Activated effector memory CD4-positive, alpha-beta T cell treated with Interleukin-2 at 50 U/mL for 16 hours (primary cell): Measurements from ENCODE around the gene GOLGA8N.
"Not testable (repeated sequence)": the region's sequence is repeated elsewhere in the genome, so short reads cannot be mapped to it uniquely, and the experiment has no call there.

Source experiments
- DNase-seq: peaks from one replicate; pipeline ENCODE4 v3.0.0-alpha.2; 2020

GOLGA8N gene

GRCh38 chr15:32593151-32593550 lies at the start of gene GOLGA8N:
TSS of gene GOLGA8N (plus strand) at chr15:32593456.
- not testable (repeated sequence) for DNase-seq

DNA sequence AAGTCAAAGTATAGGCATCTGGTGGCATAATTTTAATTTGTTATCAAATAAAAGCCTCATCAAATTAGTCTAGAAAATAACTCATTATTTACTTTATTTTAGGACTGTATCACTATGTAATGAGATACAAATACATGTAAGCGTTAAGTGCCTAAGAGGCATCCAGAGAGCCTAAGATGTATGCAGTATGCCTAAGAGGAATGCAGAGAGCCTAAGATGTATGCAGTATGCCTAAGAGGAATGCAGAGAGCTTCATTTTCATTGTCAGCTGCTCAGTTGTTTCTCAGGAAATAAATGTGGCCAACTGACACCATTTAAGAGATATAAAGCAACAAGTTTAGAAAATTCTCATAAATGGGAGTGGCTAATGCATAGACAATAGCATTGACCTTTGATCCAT lies 49.8 kb upstream of the GOLGA8N start:
- not testable (repeated sequence) for DNase-seq

GRCh38 chr15:32545129-32545528 lies 48.1 kb upstream of the GOLGA8N start:
- DNase-seq = not testable (repeated sequence)

GRCh38 chr15:32554587-32554986 lies 38.7 kb upstream of the GOLGA8N start:
- not testable (repeated sequence) for DNase-seq

DNA sequence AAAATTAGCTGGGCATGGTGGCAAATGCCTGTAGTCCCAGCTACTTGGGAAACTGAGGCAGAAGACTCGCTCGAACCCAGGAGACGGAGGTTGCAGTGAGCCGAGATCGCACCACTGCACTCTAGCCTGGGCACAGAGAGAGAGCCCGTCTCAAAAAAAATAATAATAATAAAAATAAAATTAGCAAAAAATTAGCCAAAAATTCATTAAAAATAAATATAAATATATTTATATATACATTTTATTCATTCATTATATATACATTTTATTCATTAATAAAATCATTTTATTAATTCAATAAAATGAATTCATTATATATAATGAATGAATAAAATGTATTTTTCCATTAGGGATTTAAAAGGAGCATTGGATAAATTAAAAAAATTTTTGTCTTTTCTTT lies 31.1 kb upstream of the GOLGA8N start:
- not testable (repeated sequence) for DNase-seq

DNA sequence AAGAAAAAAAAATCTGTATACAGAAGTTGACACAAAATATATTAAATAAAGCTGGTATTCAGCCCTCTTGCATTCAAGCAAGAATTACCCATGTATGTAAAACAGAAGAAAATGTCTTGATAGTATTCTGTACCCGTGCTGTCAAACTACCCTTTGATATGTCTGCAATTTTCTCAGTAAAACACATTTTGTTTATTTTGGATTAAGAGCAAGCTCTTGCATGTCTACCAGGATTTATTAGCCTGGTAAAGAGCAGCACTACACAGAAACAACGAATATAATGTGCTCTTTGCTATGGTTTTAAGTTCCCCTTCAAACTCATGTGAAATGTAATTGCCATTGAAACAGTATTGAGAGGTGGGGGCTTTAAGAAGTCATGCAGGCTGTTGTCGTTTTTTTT lies 24.3 kb upstream of the GOLGA8N start:
- not testable (repeated sequence) for DNase-seq

- DNase-seq = not testable (repeated sequence)
Measured at GRCh38 chr15:32578482-32578881, 14.8 kb upstream of the GOLGA8N start.

DNA sequence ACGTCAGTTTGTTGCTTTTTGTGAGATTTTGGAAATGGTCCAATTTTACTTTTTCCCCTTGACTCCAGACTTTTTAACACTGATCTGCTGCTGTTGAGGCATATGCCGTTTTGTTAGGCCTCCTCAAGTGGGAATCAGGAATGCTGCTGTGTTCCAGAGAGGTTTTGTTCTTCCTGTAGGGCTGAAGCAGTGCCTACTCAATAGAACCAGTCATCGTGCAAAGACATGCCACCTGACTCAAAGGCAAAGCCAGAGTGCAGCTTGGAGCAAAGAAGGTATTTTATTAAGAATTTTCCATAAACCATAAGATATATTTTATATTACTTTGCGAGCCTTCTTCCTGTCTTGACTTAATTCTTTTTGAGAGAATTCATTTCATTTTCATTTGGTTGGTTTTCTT lies 7.4 kb upstream of the GOLGA8N start:
- not testable (repeated sequence) for DNase-seq

- not testable (repeated sequence) for DNase-seq
Measured at GRCh38 chr15:32609518-32609917, 16.3 kb downstream of the GOLGA8N start.

DNA sequence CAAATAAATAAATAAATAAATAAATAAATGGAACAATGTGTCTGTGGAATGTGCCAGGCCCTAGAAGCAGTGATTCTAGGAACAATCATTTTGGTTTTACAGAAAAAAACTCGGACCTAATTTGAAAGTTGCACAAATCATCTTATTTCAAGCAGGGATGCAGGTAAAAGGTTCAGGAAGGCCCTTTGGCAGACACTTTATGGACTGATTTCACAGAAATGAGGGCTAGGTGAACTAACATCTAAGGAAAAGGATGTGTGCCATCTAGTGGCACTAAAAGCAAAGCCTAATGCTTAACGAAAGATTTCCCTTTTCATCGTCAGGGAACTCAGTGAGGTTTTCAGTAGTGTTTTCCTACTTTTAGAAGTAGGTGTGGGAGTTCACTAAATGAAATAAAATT lies 17.5 kb downstream of the GOLGA8N start:
- not testable (repeated sequence) for DNase-seq

GRCh38 chr15:32614712-32615050 lies 21.4 kb downstream of the GOLGA8N start:
- not testable (repeated sequence) for DNase-seq

DNA sequence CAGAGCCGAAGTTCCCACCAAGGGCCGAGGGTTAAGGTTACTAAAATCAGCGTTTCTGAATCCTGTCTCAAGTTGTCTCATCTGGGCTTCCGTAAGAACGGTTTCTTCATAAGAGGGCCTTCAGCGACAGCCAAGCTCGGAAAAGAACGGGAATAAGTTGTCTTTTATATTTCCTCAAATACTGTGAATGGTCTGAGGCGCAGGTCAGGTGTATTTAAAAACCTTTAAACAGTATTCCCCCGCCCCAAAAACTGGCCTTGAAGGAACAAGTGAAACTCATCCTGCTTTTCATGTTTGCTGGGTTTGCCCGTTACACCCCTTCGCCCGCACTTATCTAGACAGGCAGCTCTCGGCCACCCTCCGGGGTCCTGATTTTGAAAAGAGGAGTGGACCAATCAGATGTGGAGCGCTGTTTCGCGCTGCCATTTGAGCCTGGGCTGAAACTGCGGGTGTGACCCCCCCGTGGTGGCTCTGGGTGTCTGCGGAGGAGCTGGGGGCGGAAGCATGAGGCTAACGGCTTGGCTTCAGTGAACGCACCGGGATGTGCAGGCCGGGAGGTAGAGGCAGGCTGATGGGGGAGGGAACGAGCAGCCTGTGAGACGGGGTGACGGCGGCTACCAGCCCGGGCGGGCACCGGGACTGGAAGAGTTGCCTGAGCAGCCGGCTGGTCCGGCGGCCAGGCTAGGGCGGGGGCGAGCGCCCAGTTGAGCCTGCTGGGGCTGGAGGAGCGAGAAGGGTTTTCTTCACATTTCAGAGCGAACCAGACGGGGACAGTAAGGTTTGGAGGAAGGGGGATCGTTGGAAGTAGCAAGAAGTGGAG lies 22.0 kb downstream of the GOLGA8N start, which contains the start of gene ARHGAP11A:
TSS of gene ARHGAP11A (plus strand) at position 454 of the 820 bp plus-strand sequence. CDS start 708 bp downstream, outside the sequence.
- DNase-seq = peak; percentile 75

GRCh38 chr15:32615871-32616426 lies 22.7 kb downstream of the GOLGA8N start:
- not testable (repeated sequence) for DNase-seq

- DNase-seq = no peak
Measured at GRCh38 chr15:32636410-32636809, 43.2 kb downstream of the GOLGA8N start.

- DNase-seq = no peak
Measured at GRCh38 chr15:32636908-32637567, 43.8 kb downstream of the GOLGA8N start.

GRCh38 chr15:32637704-32638103 lies 44.4 kb downstream of the GOLGA8N start:
- DNase-seq = no peak

GRCh38 chr15:32641517-32642059 lies 48.3 kb downstream of the GOLGA8N start, which contains the start of gene SCG5:
TSS of gene SCG5 (plus strand) at chr15:32641710. CDS start at chr15:32643593, 1,883 bp downstream.
- no peak for DNase-seq

GRCh38 chr15:32642667-32643435 lies 49.6 kb downstream of the GOLGA8N start:
- DNase-seq = no peak

DNA sequence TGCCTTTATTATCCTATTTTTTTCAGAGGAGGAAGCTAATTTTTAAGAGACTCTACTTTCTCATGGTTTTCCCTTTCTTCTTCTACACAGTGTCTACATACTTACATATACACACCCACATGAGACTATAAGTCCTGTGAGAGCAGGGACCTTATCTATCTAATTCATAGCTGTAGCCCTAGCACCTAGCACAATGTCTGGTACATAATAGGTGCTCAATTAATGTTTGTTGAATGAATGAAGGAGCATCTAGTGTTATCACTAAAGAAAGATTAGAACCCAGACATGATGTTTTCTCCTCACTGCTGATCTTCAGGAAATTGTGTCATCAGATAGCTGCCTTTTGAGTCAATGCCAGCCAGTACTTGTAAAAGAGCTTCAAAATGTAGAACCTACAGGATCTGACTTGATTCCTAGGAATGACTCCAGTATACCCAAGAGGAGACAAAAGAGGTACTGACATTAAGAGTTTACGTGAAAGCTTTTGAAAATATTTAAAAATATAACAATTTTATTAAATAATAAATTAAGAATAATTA lies 50.7 kb downstream of the GOLGA8N start:
- no peak for DNase-seq

- DNase-seq = no peak
Measured at GRCh38 chr15:32646291-32646690, 53.0 kb downstream of the GOLGA8N start.

- no peak for DNase-seq
Measured at GRCh38 chr15:32649342-32649741, 56.1 kb downstream of the GOLGA8N start.

DNA sequence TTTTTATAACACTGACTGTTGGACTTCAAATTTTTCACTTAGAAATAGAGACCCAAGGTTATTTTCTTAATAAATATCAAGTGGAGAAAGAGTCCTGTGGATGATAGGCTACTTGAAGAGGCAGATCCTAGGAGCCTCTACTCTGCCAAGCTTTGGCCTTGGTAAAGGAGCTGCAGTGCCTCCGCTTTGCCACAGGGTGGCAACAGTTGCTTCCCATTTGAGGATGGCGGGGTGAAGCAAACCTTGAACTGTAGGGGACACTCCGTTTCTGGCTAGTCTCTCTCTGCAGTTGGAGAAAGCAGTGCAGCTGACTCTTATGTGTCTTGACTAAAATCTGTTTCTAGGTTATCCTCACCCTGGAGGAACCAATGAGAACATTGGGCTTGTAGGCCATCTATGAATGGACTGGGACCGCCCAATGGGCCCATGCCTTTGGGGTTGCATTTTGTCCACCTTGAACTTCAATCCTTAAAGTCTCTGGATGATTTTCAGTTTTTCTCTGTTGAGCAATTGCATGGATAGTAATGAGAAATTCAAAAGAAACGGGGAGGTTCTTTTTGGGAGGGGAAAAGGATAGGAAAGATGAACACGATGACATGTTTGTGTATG lies 58.1 kb downstream of the GOLGA8N start:
- DNase-seq = peak; percentile 20
